H9 (cell line): Measurements from ENCODE around the gene ZNF491. TPM values are rescaled to one million over a fixed set of nuclear protein-coding genes. Genes with fewer than 3 reads are reported as not detected.

Experiments used
- DNase-seq: peaks from one replicate; pipeline ENCODE4 v3.0.0-alpha.2; 2017
- H2AFZ ChIP-seq: one replicate; pipeline ENCODE4 v1.6.1; 2013; ENCODE audit warnings: mild to moderate bottlenecking, low read length, control low read depth, moderate library complexity
- H2AK5ac ChIP-seq: 2 replicates; pipeline ENCODE4 v1.6.1; 2013; ENCODE audit warnings: low read length, control low read depth, mixed read lengths; ENCODE audit not compliant: insufficient read length
- H2BK120ac ChIP-seq: one replicate; pipeline ENCODE4 v1.6.1; 2013; ENCODE audit warnings: low read depth, mild to moderate bottlenecking, low read length, control low read depth, inconsistent platforms; ENCODE audit not compliant: poor library complexity, severe bottlenecking
- H2BK12ac ChIP-seq: 2 replicates; pipeline ENCODE4 v1.6.1; 2013; ENCODE audit warnings: low read length, control low read depth, mixed read lengths, low read depth; ENCODE audit not compliant: insufficient read length
- H2BK15ac ChIP-seq: 2 replicates; pipeline ENCODE4 v1.6.1; 2013; ENCODE audit warnings: low read depth, low read length, control low read depth
- H2BK20ac ChIP-seq: one replicate; pipeline ENCODE4 v1.6.1; 2013; ENCODE audit warnings: low read depth, mild to moderate bottlenecking, low read length, control low read depth, inconsistent platforms; ENCODE audit not compliant: poor library complexity, severe bottlenecking
- H2BK5ac ChIP-seq: 2 replicates; pipeline ENCODE4 v1.6.1; 2013; ENCODE audit warnings: low read length, control low read depth, mixed read lengths; ENCODE audit not compliant: insufficient read length
- H3K14ac ChIP-seq: 2 replicates; pipeline ENCODE4 v1.6.1; 2013; ENCODE audit warnings: low read length, control low read depth; ENCODE audit not compliant: insufficient read depth
- H3K18ac ChIP-seq: 2 replicates; pipeline ENCODE4 v1.6.1; 2013; ENCODE audit warnings: low read depth, mild to moderate bottlenecking, mixed read lengths, low read length, control low read depth; ENCODE audit not compliant: insufficient read length
- H3K23ac ChIP-seq: 2 replicates; pipeline ENCODE4 v1.6.1; 2013; ENCODE audit warnings: low read length, control low read depth, mixed read lengths, low read depth; ENCODE audit not compliant: insufficient read length
- H3K23me2 ChIP-seq: 2 replicates; pipeline ENCODE4 v1.6.1; 2013; ENCODE audit warnings: low read depth, mild to moderate bottlenecking, mixed read lengths, low read length, control low read depth; ENCODE audit not compliant: insufficient read length, poor library complexity, severe bottlenecking
- H3K27ac ChIP-seq: 2 replicates; pipeline ENCODE4 v1.5.1; 2013; ENCODE audit warnings: low read length, control low read depth, mixed read lengths, low read depth; ENCODE audit not compliant: insufficient read length
- H3K27me3 ChIP-seq: 2 replicates; pipeline ENCODE4 v1.6.1; 2013; ENCODE audit warnings: low read length, control low read depth, inconsistent platforms; ENCODE audit not compliant: insufficient read depth
- H3K4ac ChIP-seq: 2 replicates; pipeline ENCODE4 v1.6.1; 2013; ENCODE audit warnings: low read depth, mild to moderate bottlenecking, control low read depth, inconsistent platforms, low read length, moderate library complexity
- H3K4me1 ChIP-seq: 2 replicates; pipeline ENCODE4 v1.6.1; 2013; ENCODE audit warnings: low read length, control low read depth, inconsistent platforms; ENCODE audit not compliant: insufficient read depth
- H3K4me2 ChIP-seq: 2 replicates; pipeline ENCODE4 v1.6.1; 2013; ENCODE audit warnings: low read length, control low read depth, mixed read lengths; ENCODE audit not compliant: insufficient read length, insufficient read depth
- H3K56ac ChIP-seq: 2 replicates; pipeline ENCODE4 v1.6.1; 2013; ENCODE audit warnings: low read depth, mild to moderate bottlenecking, mixed read lengths, low read length, control low read depth; ENCODE audit not compliant: insufficient read length
- H3K79me1 ChIP-seq: 2 replicates; pipeline ENCODE4 v1.6.1; 2013; ENCODE audit warnings: low read depth, mild to moderate bottlenecking, moderate library complexity, low read length, control low read depth, inconsistent platforms; ENCODE audit not compliant: insufficient read depth, poor library complexity, severe bottlenecking
- H3K79me2 ChIP-seq: 2 replicates; pipeline ENCODE4 v1.6.1; 2013; ENCODE audit warnings: low read length, control low read depth, inconsistent platforms; ENCODE audit not compliant: insufficient read depth
- H3K9ac ChIP-seq: 2 replicates; pipeline ENCODE4 v1.6.1; 2013; ENCODE audit warnings: low read length, control low read depth, mixed read lengths; ENCODE audit not compliant: insufficient read length; ENCODE audit errors: extremely low read depth
- H3K9me3 ChIP-seq: one replicate; pipeline ENCODE4 v1.6.1; 2013; ENCODE audit warnings: low read depth, low read length, inconsistent platforms; ENCODE audit not compliant: control insufficient read depth
- H3T11ph ChIP-seq: one replicate; pipeline ENCODE4 v1.6.1; 2013; ENCODE audit warnings: mild to moderate bottlenecking, low read length, control low read depth, inconsistent platforms
- H4K20me1 ChIP-seq: one replicate; pipeline ENCODE4 v1.6.1; 2013; ENCODE audit not compliant: control insufficient read depth, insufficient read length, insufficient read depth
- H4K5ac ChIP-seq: 2 replicates; pipeline ENCODE4 v1.6.1; 2013; ENCODE audit warnings: low read depth, mild to moderate bottlenecking, mixed read lengths, low read length, control low read depth; ENCODE audit not compliant: insufficient read length
- H4K8ac ChIP-seq: replicated peaks from 2 replicates; pipeline ENCODE4 v1.6.1; 2013; ENCODE audit warnings: low read length, control low read depth, mixed read lengths, low read depth; ENCODE audit not compliant: insufficient read length
- H4K91ac ChIP-seq: 2 replicates; pipeline ENCODE4 v1.6.1; 2013; ENCODE audit warnings: low read depth, mild to moderate bottlenecking, moderate library complexity, mixed read lengths, low read length, control low read depth; ENCODE audit not compliant: insufficient read length
- H3K27ac Mint-ChIP-seq, 3 experiments: 2 replicates in 2 of 3; 3 replicates in 1 of 3; pipeline ENCODE4 v1.8.0; 2020 to 2021; ENCODE audit warnings: mixed read lengths in 3 of 3, mild to moderate bottlenecking in 1 of 3, moderate library complexity in 1 of 3
- H3K27me3 Mint-ChIP-seq: 2 replicates; pipeline ENCODE4 v1.8.0; 2021; ENCODE audit warnings: low read depth, mild to moderate bottlenecking, moderate library complexity, mixed read lengths
- H3K36me3 Mint-ChIP-seq, 3 experiments: 2 replicates in 2 of 3; 3 replicates in 1 of 3; pipeline ENCODE4 v1.8.0; 2020 to 2021; ENCODE audit warnings: low read depth in 3 of 3, mixed read lengths in 3 of 3; ENCODE audit not compliant: insufficient read depth in 1 of 3
- H3K4me1 Mint-ChIP-seq, 2 experiments: 2 replicates each; pipeline ENCODE4 v1.8.0; 2020; ENCODE audit warnings: mixed read lengths in 2 of 2
- H3K4me3 Mint-ChIP-seq, 2 experiments: 2 replicates in 1 of 2; 3 replicates in 1 of 2; pipeline ENCODE4 v1.8.0; 2020 to 2021; ENCODE audit warnings: mild to moderate bottlenecking in 2 of 2, mixed read lengths in 2 of 2, moderate library complexity in 1 of 2
- H3K9me3 Mint-ChIP-seq, 2 experiments: 2 replicates in 1 of 2; 3 replicates in 1 of 2; pipeline ENCODE4 v1.8.0; 2020; ENCODE audit warnings: mild to moderate bottlenecking in 2 of 2, mixed read lengths in 2 of 2, moderate library complexity in 1 of 2
- CTCF ChIP-seq: fragments of 200-600 bp; sonication (generic); conservative IDR thresholded peaks from 3 replicates; pipeline ENCODE4 v1.8.0; 2021; ENCODE audit warnings: antibody characterized with exemption, mild to moderate bottlenecking
- WGBS: extraction: QIAGEN DNeasy Blood & Tissue Kit; methylation state at CpG from one replicate; pipeline ENCODE4 v1.1.7; 2013; ENCODE audit warnings: missing lambda C conversion rate, low lambda C conversion rate, mixed read lengths; ENCODE audit not compliant: insufficient read length; ENCODE audit errors: extremely low coverage; 5-methylcytosine and 5-hydroxymethylcytosine counted together
- total RNA-seq: library from RNA; stranded (reverse); gene quantifications from 2 replicates; pipeline ENCODE4 v1.2.1, GENCODE V29; 2021

The ZNF491 gene
- total RNA-seq, 1 experiment from 2014 or later = 0.77 TPM

GRCh38 chr19:11787536-11787935, 10.8 kb upstream of the ZNF491 start:
- Histone ChIP-seq H2BK5ac (no peak overlapping the region), H4K8ac (no peak overlapping the region), H3K27me3 (no peaks in the 10 kb centered on the region), H3T11ph (no peak overlapping the region), H3K4me2 (no peak overlapping the region), H3K23me2 (no peaks in the 10 kb centered on the region), H3K4me1 (no peaks in the 10 kb centered on the region), H2BK12ac (no peak overlapping the region), H3K18ac (no peak overlapping the region), H3K14ac (no peak overlapping the region), H3K56ac (no peak overlapping the region), H2BK15ac (no peak overlapping the region), H3K9me3 (no peaks in the 10 kb centered on the region), H3K79me1 (no peaks in the 10 kb centered on the region), H2AK5ac (no peak overlapping the region), H4K5ac (no peak overlapping the region), H2AFZ (no peak overlapping the region), H3K4ac (no peak overlapping the region), H3K9ac (no peak overlapping the region), H3K27ac (no peak overlapping the region), H4K91ac (no peak overlapping the region), H2BK120ac (no peak overlapping the region), H4K20me1 (no peaks in the 10 kb centered on the region), H3K23ac (no peak overlapping the region), H3K79me2 (no peaks in the 10 kb centered on the region), H2BK20ac (no peak overlapping the region)
- DNase-seq = no peak
- H3K9me3 Mint-ChIP-seq = peaks cover 62% of the 10 kb centered on the region in 2 experiments
- peaks cover 0 to 14% (median 2%) of the 10 kb centered on the region in 3 experiments; a peak in 3 of 7 replicates for H3K36me3 Mint-ChIP-seq
- H3K27me3 Mint-ChIP-seq = peaks cover 42% of the 10 kb centered on the region
- H3K27ac Mint-ChIP-seq = no peak overlapping the region
- no peak for TF ChIP-seq CTCF
- no CpG with 5 or more reads among the region's 3 CpGs for WGBS
- no peaks in the 10 kb centered on the region for H3K4me1 Mint-ChIP-seq
- no peak overlapping the region for H3K4me3 Mint-ChIP-seq
